ENCODE results near the gene LUZP4. TPM values are rescaled to one million over a fixed set of nuclear protein-coding genes. Genes with fewer than 3 reads are reported as not detected.

Gene LUZP4
- total RNA-seq, 2 experiments from 2014 or later, result not detected

GRCh38 chrX:115261148-115261547, 28.4 kb upstream of the LUZP4 start:
- TF ChIP-seq EZH2phosphoT487 (IDR thresholded peaks at IDR 0.05; ENCODE audit: borderline replicate concordance, low read depth, low read length), result no peak
- no peak for TF ChIP-seq CTCF (conservative IDR thresholded peaks at IDR 0.05; ENCODE audit: low read length)
- no peak overlapping the region for H3K4me2 ChIP-seq (ENCODE audit: low read length)
- ChIA-PET CTCF (ENCODE audit: unreplicated experiment) (no interaction called here), POLR2A (no interaction called here)
- H3K4me3 ChIP-seq (ENCODE audit: low read depth, low read length, poor library complexity, severe bottlenecking), result no peak overlapping the region
- H3K9me2 ChIP-seq (ENCODE audit: insufficient read depth, low read length), result no peaks in the 10 kb centered on the region
- DNase-seq (ENCODE audit: low spot score), result no peak
- no peak overlapping the region for H2AFZ ChIP-seq (ENCODE audit: low read length)
- H3K79me2 ChIP-seq (ENCODE audit: insufficient read depth, low read depth, low read length), result no peaks in the 10 kb centered on the region
- no TSS peak for BruUV-seq (replicated peaks)
- H3K27ac ChIP-seq (ENCODE audit: low read depth, low read length, poor library complexity, severe bottlenecking), result no peak overlapping the region
- H4K20me1 ChIP-seq (ENCODE audit: insufficient read depth, low read length), result no peaks in the 10 kb centered on the region
- H3K9me3 ChIP-seq (ENCODE audit: low read length), result no peaks in the 10 kb centered on the region
- intact Hi-C loops (cut with micrococcal nuclease; ENCODE audit: unreplicated experiment), result no loop called here
- H3K36me3 ChIP-seq (ENCODE audit: insufficient read depth, low read length), result no peaks in the 10 kb centered on the region
- H3K4me1 ChIP-seq (ENCODE audit: insufficient read depth, low read length, poor library complexity, severe bottlenecking), result no peaks in the 10 kb centered on the region

- H3K27ac ChIP-seq (ENCODE audit: low read depth, low read length, poor library complexity, severe bottlenecking), result no peak overlapping the region
- POLR2A ChIA-PET, result no interaction called here
- CTCF ChIA-PET (ENCODE audit: unreplicated experiment), result no interaction called here
- no peak overlapping the region for H2AFZ ChIP-seq (ENCODE audit: low read length)
- intact Hi-C loops (cut with micrococcal nuclease; ENCODE audit: unreplicated experiment), result no loop called here
- H3K4me3 ChIP-seq (ENCODE audit: low read depth, low read length, poor library complexity, severe bottlenecking), result no peak overlapping the region
- no peaks in the 10 kb centered on the region for H3K4me1 ChIP-seq (ENCODE audit: insufficient read depth, low read length, poor library complexity, severe bottlenecking)
- H3K4me2 ChIP-seq (ENCODE audit: low read length), result no peak overlapping the region
- TF ChIP-seq EZH2phosphoT487 (IDR thresholded peaks at IDR 0.05; ENCODE audit: borderline replicate concordance, low read depth, low read length) (no peak), CTCF (conservative IDR thresholded peaks at IDR 0.05; ENCODE audit: low read length) (no peak)
- H3K36me3 ChIP-seq (ENCODE audit: insufficient read depth, low read length), result no peaks in the 10 kb centered on the region
- BruUV-seq (replicated peaks), result no TSS peak
- H3K9me3 ChIP-seq (ENCODE audit: low read length), result no peaks in the 10 kb centered on the region
- DNase-seq (ENCODE audit: low spot score), result no peak
- no peaks in the 10 kb centered on the region for H4K20me1 ChIP-seq (ENCODE audit: insufficient read depth, low read length)
- no peaks in the 10 kb centered on the region for H3K79me2 ChIP-seq (ENCODE audit: insufficient read depth, low read depth, low read length)
- H3K9me2 ChIP-seq (ENCODE audit: insufficient read depth, low read length), result no peaks in the 10 kb centered on the region
These were observed 25.5 kb upstream of the LUZP4 start for GRCh38 chrX:115264009-115264408.

GRCh38 chrX:115266300-115266699, 23.2 kb upstream of the LUZP4 start:
- no peak for DNase-seq (ENCODE audit: low spot score)
- no TSS peak for BruUV-seq (replicated peaks)
- Histone ChIP-seq H3K79me2 (ENCODE audit: insufficient read depth, low read depth, low read length) (no peaks in the 10 kb centered on the region), H3K36me3 (ENCODE audit: insufficient read depth, low read length) (no peaks in the 10 kb centered on the region), H3K27ac (ENCODE audit: low read depth, low read length, poor library complexity, severe bottlenecking) (no peak overlapping the region), H3K4me3 (ENCODE audit: low read depth, low read length, poor library complexity, severe bottlenecking) (no peak overlapping the region), H3K4me1 (ENCODE audit: insufficient read depth, low read length, poor library complexity, severe bottlenecking) (no peaks in the 10 kb centered on the region), H3K4me2 (ENCODE audit: low read length) (no peak overlapping the region), H3K9me3 (ENCODE audit: low read length) (no peaks in the 10 kb centered on the region), H3K9me2 (ENCODE audit: insufficient read depth, low read length) (no peaks in the 10 kb centered on the region), H2AFZ (ENCODE audit: low read length) (no peak overlapping the region), H4K20me1 (ENCODE audit: insufficient read depth, low read length) (no peaks in the 10 kb centered on the region)
- no peak for TF ChIP-seq CTCF (conservative IDR thresholded peaks at IDR 0.05; ENCODE audit: low read length)
- TF ChIP-seq EZH2phosphoT487 (IDR thresholded peaks at IDR 0.05; ENCODE audit: borderline replicate concordance, low read depth, low read length), result no peak
- intact Hi-C loops (cut with micrococcal nuclease; ENCODE audit: unreplicated experiment), result no loop called here
- ChIA-PET POLR2A (no interaction called here), CTCF (ENCODE audit: unreplicated experiment) (no interaction called here)
